Measurements from ENCODE around the gene PTPN3. TPM values are rescaled to one million over a fixed set of nuclear protein-coding genes. Genes with fewer than 3 reads are reported as not detected.

PTPN3 gene
- polyA plus RNA-seq, 1 of the 3 experiments (the other 2 are of a cell fraction), result 7.5 TPM

GRCh38 chr9:109329638-109330258 lies 168.4 kb downstream of the PTPN3 start:
- Histone ChIP-seq H3K27ac (ENCODE audit: low read depth in 2 of 2, low read length in 1 of 2) (no peak overlapping the region), H3K9me2 (no peaks in the 10 kb centered on the region), H3K36me3 (replicated peaks in 1 of 2; ENCODE audit: control insufficient read depth in 1 of 2, insufficient read depth in 2 of 2, low read length in 1 of 2) (no peaks in the 10 kb centered on the region), H3K4me2 (no peak overlapping the region), H3K9ac (no peak overlapping the region), H3K4me3 (ENCODE audit: low read depth in 2 of 2, low read length in 1 of 2) (no peak overlapping the region), H3K79me2 (ENCODE audit: insufficient read depth) (no peaks in the 10 kb centered on the region), H3K4me1 (ENCODE audit: control insufficient read depth in 1 of 2, insufficient read depth in 2 of 2, low read depth in 1 of 2, low read length in 1 of 2) (peaks cover 0 to 11% of the 10 kb centered on the region in 2 experiments; a peak in 1 of 4 replicates), H2AFZ (ENCODE audit: low read depth) (no peak overlapping the region), H3K27me3 (ENCODE audit: insufficient read depth) (no peaks in the 10 kb centered on the region), H3F3A (replicated peaks; ENCODE audit: insufficient read depth) (no peaks in the 10 kb centered on the region), H4K20me1 (ENCODE audit: insufficient read depth) (no peaks in the 10 kb centered on the region), H3K9me3 (no peaks in the 10 kb centered on the region)
- ChIA-PET POLR2A (interaction anchor here (0.7 kb wide), 1 partner anchor 15 kb away, joined by 3 read pairs; no protein-coding TSS in a partner anchor), CTCF (interaction anchor here (0.9 to 1.8 kb wide), 3 partner anchors 8 to 376 kb away, joined by 3 to 6 read pairs (median 3); no protein-coding TSS in a partner anchor)
- TF ChIP-seq NRF1 (IDR thresholded peaks at IDR 0.05; ENCODE audit: low read depth, low read length) (no peak), CHD2 (IDR thresholded peaks at IDR 0.05; ENCODE audit: low read length, partially characterized antibody) (no peak), MXI1 (IDR thresholded peaks at IDR 0.05; ENCODE audit: low read depth, low read length) (no peak), TAF1 (IDR thresholded peaks at IDR 0.05; ENCODE audit: borderline replicate concordance, low read depth, low read length) (no peak), TEAD4 (IDR thresholded peaks at IDR 0.05; ENCODE audit: borderline replicate concordance, insufficient read depth) (no peak)
- 77% methylated on average over 11 of the region's 11 CpGs for WGBS (ENCODE audit: low lambda C conversion rate)
- DNase-seq, result peak; percentile 39

GRCh38 chr9:109328978-109329637 lies 169.0 kb downstream of the PTPN3 start:
- 73% methylated on average over 12 of the region's 12 CpGs for WGBS (ENCODE audit: low lambda C conversion rate)
- ChIA-PET POLR2A (interaction anchor here (0.6 kb wide), 1 partner anchor 32 kb away, joined by 5 read pairs; no protein-coding TSS in a partner anchor), CTCF (interaction anchor here (1.2 to 1.3 kb wide), 2 partner anchors 145 to 375 kb away, joined by 3 read pairs; no protein-coding TSS in a partner anchor)
- Histone ChIP-seq H3K4me3 (ENCODE audit: low read depth in 2 of 2, low read length in 1 of 2) (no peak overlapping the region), H3K9me3 (no peaks in the 10 kb centered on the region), H3K4me2 (no peak overlapping the region), H3K79me2 (ENCODE audit: insufficient read depth) (no peaks in the 10 kb centered on the region), H3K36me3 (replicated peaks in 1 of 2; ENCODE audit: control insufficient read depth in 1 of 2, insufficient read depth in 2 of 2, low read length in 1 of 2) (no peaks in the 10 kb centered on the region), H3K27me3 (ENCODE audit: insufficient read depth) (no peaks in the 10 kb centered on the region), H4K20me1 (ENCODE audit: insufficient read depth) (no peaks in the 10 kb centered on the region), H3F3A (replicated peaks; ENCODE audit: insufficient read depth) (no peaks in the 10 kb centered on the region), H3K9me2 (no peaks in the 10 kb centered on the region), H3K9ac (no peak overlapping the region), H3K4me1 (ENCODE audit: control insufficient read depth in 1 of 2, insufficient read depth in 2 of 2, low read depth in 1 of 2, low read length in 1 of 2) (peaks cover 0 to 11% of the 10 kb centered on the region in 2 experiments; a peak in 1 of 4 replicates), H2AFZ (ENCODE audit: low read depth) (no peak overlapping the region), H3K27ac (ENCODE audit: low read depth in 2 of 2, low read length in 1 of 2) (no peak overlapping the region)
- DNase-seq, result no peak
- TF ChIP-seq CHD2 (IDR thresholded peaks at IDR 0.05; ENCODE audit: low read length, partially characterized antibody) (no peak), PBX3 (IDR thresholded peaks at IDR 0.05) (no peak), EP300 (IDR thresholded peaks at IDR 0.05; ENCODE audit: borderline replicate concordance in 1 of 2, low read depth in 1 of 2, low read length in 1 of 2) (no peak), RAD21 (IDR thresholded peaks at IDR 0.05; ENCODE audit: low read length) (no peak), TCF12 (IDR thresholded peaks at IDR 0.05) (no peak), FOXM1 (IDR thresholded peaks at IDR 0.05; ENCODE audit: low read depth) (no peak), CTCF (IDR thresholded peaks at IDR 0.05) (no peak), REST (IDR thresholded peaks at IDR 0.05; ENCODE audit: low read depth, low read length) (no peak), YY1 (IDR thresholded peaks at IDR 0.05; ENCODE audit: low read depth) (no peak), NFIC (IDR thresholded peaks at IDR 0.05; ENCODE audit: borderline replicate concordance) (no peak), TAF1 (IDR thresholded peaks at IDR 0.05; ENCODE audit: borderline replicate concordance, low read depth, low read length) (no peak)
